ENCODE measurements around the gene RNU1-3.
"Not testable (repeated sequence)": the region's sequence is repeated elsewhere in the genome, so short reads cannot be mapped to it uniquely, and the experiment has no call there.

The RNU1-3 gene

DNA sequence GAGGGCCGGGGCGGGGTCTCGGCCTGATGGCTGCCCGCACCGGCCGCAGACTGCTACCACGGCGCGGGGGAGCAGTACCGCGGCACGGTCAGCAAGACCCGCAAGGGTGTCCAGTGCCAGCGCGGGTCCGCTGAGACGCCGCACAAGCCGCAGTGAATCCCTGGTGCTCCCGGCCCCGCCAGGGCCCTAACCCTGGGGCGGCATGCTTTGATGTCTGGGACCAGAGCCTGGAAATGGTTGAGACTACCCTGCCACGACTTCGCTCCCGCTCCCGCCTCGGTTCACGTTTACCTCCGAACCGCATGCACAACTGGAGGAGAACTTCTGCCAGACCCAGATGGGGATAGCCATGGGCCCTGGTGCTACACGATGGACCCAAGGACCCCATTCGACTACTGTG is 18.5 kb downstream of the RNU1-3 start:
- not testable (repeated sequence) for H3K9me3 Mint-ChIP-seq; H3K36me3 Mint-ChIP-seq (ENCODE audit: low read depth); H3K4me1 Mint-ChIP-seq (ENCODE audit: low read depth); H3K27me3 Mint-ChIP-seq (ENCODE audit: low read depth); H3K4me3 Mint-ChIP-seq; H3K27ac Mint-ChIP-seq

GRCh38 chr1:16647179-16648176 is 19.3 kb downstream of the RNU1-3 start:
- not testable (repeated sequence) for H3K36me3 Mint-ChIP-seq (ENCODE audit: low read depth); H3K4me3 Mint-ChIP-seq; H3K27ac Mint-ChIP-seq; H3K9me3 Mint-ChIP-seq; H3K4me1 Mint-ChIP-seq (ENCODE audit: low read depth); H3K27me3 Mint-ChIP-seq (ENCODE audit: low read depth)

- not testable (repeated sequence) for H3K36me3 Mint-ChIP-seq (ENCODE audit: low read depth); H3K4me1 Mint-ChIP-seq (ENCODE audit: low read depth); H3K27ac Mint-ChIP-seq; H3K9me3 Mint-ChIP-seq; H3K4me3 Mint-ChIP-seq; H3K27me3 Mint-ChIP-seq (ENCODE audit: low read depth)
These were observed 20.0 kb downstream of the RNU1-3 start for GRCh38 chr1:16646716-16647115.

DNA sequence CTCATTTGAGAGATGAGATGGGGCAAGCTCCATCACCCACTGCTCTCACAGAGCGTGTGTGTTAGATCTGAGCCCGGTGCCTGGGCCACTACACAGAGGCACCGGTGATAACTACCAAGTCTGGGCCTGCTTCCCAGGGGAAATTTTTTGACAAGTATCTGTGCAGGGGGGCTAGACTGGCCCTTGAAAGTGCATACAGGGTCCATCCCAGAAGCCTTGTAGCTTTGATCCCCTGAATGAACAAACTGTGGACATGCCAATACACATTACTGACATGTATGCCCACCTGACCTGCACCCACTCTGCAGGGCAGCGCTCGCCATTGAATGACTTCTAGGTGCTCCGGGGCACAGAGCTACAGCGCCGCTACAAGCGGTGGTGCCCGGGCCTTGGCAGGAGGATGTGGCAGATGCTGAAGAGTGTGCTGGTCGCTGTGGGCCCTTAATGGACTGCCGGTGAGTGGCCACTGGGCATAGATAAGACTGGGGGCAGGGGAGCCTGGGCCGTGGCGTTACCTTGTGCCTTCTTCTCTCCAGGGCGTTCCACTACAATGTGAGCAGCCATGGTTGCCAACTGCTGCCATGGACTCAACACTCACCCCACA is 20.6 kb downstream of the RNU1-3 start:
- H3K9me3 Mint-ChIP-seq; H3K4me1 Mint-ChIP-seq (ENCODE audit: low read depth); H3K4me3 Mint-ChIP-seq; H3K27me3 Mint-ChIP-seq (ENCODE audit: low read depth); H3K36me3 Mint-ChIP-seq (ENCODE audit: low read depth); H3K27ac Mint-ChIP-seq: not testable (repeated sequence)

DNA sequence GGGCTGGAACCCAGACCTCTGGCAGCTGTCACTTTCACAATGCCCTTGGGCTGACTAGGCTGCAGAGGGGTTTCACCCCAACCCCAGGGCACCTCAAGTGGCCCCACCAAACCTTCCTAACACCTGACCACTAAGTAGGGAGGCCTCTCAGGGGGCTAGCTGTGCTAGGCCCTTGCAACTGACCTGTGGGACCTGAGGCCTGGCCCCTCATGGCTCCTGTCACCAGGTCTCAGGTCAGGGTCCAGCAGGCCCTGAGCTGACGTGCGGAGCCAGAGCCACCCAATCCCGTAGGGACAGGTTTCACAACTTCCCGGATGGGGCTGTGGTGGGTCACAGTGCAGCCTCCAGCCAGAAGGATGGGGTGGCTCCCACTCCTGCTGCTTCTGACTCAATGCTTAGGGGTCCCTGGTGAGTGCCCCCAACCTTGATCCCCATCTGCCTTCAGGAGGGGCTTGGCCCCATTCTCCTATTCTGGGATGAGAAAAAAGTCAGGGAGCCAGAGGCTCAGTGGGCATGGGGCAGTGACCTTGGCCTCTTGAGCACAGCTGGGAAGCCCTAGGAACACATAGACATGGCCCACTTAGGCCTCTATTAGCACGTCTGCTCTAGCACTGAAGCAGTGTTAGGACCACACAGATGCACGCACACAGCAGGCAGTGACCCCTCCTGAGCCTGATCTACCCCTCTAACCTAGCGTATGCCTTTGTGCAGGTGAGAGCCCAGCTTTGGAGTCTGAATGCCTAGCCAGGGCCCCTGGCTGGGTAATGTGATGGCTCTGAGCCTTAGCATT is 21.3 kb downstream of the RNU1-3 start:
- H3K27me3 Mint-ChIP-seq (ENCODE audit: low read depth); H3K4me1 Mint-ChIP-seq (ENCODE audit: low read depth); H3K27ac Mint-ChIP-seq; H3K9me3 Mint-ChIP-seq; H3K36me3 Mint-ChIP-seq (ENCODE audit: low read depth); H3K4me3 Mint-ChIP-seq: not testable (repeated sequence)

- not testable (repeated sequence) for H3K4me1 Mint-ChIP-seq (ENCODE audit: low read depth); H3K36me3 Mint-ChIP-seq (ENCODE audit: low read depth); H3K4me3 Mint-ChIP-seq; H3K9me3 Mint-ChIP-seq; H3K27ac Mint-ChIP-seq; H3K27me3 Mint-ChIP-seq (ENCODE audit: low read depth)
These were observed 22.1 kb downstream of the RNU1-3 start for GRCh38 chr1:16644482-16645270.

DNA sequence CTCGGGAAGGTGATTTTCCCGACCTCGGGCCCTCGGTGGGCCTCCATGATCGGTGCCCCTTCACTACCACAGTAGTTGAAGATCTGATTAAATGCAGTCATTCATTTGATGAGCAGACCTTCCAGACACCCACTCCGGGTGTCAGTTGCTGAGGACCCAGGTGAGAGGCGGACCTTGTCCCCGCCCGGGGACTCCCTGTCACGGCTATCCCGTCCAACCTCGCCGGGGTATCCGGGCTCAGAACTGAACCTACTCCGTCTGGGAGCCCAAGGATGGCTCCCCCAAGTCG is 22.6 kb downstream of the RNU1-3 start:
- Mint-ChIP-seq H3K27ac (no peak overlapping the region), H3K4me3 (no peak overlapping the region), H3K36me3 (ENCODE audit: low read depth) (no peaks in the 10 kb centered on the region)

DNA sequence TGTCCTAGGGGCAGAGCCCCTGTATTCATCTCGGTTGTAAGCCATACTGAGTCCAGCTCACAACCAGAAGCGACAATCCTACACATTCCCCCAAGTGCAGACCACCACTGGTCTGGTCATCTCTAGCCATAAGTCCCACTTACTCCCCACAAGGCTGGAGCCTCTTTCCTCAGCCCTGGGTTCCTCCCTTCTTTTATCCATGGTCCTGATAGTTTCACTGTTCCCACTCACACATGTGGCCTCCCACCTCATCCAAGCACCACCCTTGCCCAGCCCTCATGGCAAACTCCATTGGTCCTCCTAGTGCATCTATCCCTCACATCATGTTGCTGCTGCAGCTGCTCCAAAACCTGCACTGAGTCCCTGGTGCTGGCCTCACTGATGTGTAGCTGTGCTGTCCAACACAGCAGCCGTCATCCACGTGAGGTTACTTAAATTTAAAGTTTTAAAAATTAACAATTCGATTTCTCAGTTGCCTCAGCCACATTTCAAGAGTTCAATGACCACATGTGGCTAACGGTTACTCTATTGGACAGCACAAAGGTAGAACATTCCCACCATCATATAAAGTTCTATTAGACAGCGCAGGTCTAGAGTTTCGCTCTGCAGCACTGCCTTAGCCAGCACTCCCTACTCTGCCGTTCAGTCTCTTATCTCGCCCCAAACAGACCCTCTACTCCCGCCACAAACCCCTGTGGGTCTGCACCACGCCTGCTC is 23.1 kb downstream of the RNU1-3 start:
- not testable (repeated sequence) for H3K27ac Mint-ChIP-seq; H3K9me3 Mint-ChIP-seq; H3K27me3 Mint-ChIP-seq (ENCODE audit: low read depth); H3K4me1 Mint-ChIP-seq (ENCODE audit: low read depth); H3K36me3 Mint-ChIP-seq (ENCODE audit: low read depth); H3K4me3 Mint-ChIP-seq

More for the DNA sequence above, 22.6 kb downstream of the RNU1-3 start:
- H3K27me3 Mint-ChIP-seq (ENCODE audit: low read depth): no peaks in the 10 kb centered on the region
- H3K4me1 Mint-ChIP-seq (ENCODE audit: low read depth): no peaks in the 10 kb centered on the region
- H3K9me3 Mint-ChIP-seq: no peaks in the 10 kb centered on the region

DNA sequence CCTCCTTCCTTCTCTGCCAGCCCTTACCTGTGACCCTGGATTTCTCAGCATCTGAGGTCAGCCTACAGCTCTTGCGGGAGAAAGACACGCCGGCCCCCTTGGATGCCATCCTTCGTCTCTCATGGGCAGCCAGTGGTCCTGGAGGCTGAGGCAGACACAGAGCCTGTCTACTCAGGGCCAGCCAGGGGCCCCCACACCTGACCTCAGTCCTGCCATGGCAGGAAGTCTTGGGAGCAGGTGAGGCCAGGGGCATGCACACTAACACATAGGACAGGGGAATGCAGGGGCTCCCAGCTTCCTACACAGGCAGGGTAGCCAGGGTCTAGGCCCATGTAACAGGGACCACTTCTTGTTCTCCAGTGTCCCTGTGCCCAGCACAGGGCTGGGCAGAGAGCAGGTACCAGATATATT is 23.7 kb downstream of the RNU1-3 start:
- not testable (repeated sequence) for H3K27ac Mint-ChIP-seq; H3K27me3 Mint-ChIP-seq (ENCODE audit: low read depth); H3K9me3 Mint-ChIP-seq

DNA sequence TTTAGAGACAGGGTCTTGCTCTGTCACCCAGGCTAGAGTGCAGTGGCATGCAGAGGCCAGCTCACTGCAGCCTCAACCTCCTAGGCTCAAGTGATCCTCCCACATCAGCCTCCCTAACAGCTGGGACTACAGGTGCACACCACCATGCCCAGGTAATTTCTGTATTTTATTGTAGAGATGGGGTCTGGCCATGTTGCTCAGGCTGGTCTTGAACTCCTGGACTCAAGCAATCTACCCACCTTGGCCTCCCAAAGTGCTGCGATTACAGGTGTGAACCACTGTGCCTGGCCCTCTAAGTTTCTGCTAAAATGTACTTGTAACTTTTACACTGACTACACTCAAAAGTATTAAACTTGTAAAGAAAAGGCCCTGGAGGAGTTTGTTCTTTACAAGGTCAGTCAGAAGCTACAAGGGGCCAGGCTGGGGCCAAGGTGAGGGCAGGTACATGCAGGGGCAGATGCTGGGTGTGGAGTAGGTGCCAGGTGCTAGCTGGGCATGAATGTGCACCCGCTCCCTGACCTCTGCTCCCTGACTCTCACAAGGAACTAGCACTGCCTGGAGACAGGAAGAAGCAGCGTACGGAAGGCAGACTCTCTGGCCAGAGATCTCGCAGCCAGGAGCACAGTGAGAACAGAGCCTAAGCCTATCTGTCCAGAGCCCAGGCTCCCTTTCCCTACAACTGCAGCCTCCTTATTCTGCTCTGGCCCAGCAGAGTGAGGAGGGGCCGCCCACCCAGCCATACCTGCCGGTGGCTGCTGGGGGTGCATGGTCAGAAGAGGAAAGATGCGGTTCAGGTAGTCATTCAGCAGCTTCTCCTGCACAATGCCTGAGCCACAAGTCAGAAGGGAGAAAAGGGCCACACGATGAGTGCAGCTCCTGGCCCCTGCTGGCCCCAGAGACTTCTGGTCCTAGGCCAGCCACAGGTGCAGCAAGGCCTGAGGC is 24.5 kb downstream of the RNU1-3 start:
- not testable (repeated sequence) for H3K4me1 Mint-ChIP-seq (ENCODE audit: low read depth); H3K9me3 Mint-ChIP-seq; H3K27ac Mint-ChIP-seq; H3K36me3 Mint-ChIP-seq (ENCODE audit: low read depth); H3K4me3 Mint-ChIP-seq; H3K27me3 Mint-ChIP-seq (ENCODE audit: low read depth)

More for the DNA sequence above, 23.7 kb downstream of the RNU1-3 start:
- H3K4me3 Mint-ChIP-seq; H3K36me3 Mint-ChIP-seq (ENCODE audit: low read depth); H3K4me1 Mint-ChIP-seq (ENCODE audit: low read depth): not testable (repeated sequence)

DNA sequence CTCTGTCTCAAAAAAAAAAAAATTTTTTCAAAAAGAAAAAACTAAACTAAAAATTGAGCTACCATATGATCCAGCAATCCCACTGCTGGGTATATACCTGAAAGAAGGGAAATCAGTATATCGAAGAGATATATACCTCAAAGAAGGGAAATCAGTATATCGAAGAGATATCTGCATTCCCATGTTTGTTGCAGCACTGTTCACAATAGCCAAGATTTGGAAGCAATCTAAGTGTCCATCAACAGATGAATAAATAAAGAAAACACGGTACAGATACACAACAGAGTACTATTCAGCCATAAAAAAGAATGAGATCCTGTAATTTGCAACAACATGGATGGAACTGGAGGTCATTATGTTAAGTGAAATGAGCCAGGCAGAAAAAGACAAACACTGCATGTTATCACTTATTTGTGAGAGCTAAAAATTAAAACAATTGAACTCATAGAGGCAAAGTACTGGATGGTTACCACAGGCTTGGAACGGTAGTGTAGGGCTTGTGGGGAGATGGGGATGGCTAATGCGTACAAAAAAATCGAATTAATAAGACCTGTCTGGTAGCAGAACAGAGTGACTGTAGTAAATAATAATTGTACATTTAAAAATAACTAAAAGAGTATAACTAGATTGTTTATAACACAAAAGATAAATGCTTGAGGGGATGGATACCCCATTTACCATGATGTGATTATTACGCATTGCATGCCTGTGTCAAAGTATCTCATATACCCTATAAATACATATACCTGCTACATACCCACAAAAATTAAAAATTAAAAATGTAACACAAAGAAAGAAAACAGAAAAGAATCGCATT is 25.4 kb downstream of the RNU1-3 start:
- not testable (repeated sequence) for H3K36me3 Mint-ChIP-seq (ENCODE audit: low read depth); H3K4me3 Mint-ChIP-seq; H3K4me1 Mint-ChIP-seq (ENCODE audit: low read depth); H3K27ac Mint-ChIP-seq; H3K27me3 Mint-ChIP-seq (ENCODE audit: low read depth); H3K9me3 Mint-ChIP-seq

DNA sequence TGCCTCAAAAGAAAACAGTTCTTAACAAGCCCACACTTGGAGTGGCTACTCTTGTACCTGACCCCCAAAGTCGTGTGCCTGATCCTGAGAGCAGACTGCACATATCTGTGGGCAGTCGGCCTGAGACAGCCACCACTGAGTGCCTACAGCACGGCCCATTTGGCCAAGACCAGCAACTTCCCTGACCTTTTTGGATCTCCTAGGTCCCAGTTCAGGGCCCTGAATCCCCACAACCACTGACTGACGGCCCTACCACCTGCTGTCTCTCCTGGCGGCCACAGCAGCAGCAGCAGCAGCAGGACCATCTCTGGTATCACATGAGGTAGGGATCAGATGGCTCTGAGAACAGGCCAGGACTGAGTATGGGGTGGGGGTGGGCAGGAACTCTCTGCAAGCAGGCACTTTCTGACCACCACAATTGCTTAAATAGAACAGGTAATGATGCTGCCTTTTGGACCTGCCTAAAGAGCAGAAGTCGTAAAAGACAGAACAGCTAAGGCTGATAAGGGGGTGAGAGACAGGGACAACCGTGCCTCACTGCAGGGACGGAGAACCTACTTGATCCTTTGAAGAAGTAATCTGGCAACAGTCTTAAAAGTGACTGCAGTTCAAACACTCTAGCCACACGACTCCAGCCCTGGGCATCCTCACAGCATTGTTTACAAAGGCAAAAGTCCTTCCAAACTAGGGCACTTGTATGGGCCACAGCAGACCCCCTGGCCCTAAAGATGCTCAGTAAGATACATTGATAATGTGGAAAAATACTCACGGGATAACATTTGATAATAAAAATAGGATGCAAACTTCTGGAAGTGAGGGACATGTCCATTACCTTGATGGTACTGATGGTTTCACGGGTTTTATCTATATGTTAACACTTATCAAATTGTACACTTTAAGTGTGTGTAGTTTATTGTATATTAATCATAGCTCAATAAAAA is 27.4 kb downstream of the RNU1-3 start:
- not testable (repeated sequence) for H3K4me3 Mint-ChIP-seq; H3K4me1 Mint-ChIP-seq (ENCODE audit: low read depth); H3K27ac Mint-ChIP-seq; H3K9me3 Mint-ChIP-seq; H3K27me3 Mint-ChIP-seq (ENCODE audit: low read depth); H3K36me3 Mint-ChIP-seq (ENCODE audit: low read depth)
